ENCODE results near the gene AUNIP.

Gene AUNIP, protein sequence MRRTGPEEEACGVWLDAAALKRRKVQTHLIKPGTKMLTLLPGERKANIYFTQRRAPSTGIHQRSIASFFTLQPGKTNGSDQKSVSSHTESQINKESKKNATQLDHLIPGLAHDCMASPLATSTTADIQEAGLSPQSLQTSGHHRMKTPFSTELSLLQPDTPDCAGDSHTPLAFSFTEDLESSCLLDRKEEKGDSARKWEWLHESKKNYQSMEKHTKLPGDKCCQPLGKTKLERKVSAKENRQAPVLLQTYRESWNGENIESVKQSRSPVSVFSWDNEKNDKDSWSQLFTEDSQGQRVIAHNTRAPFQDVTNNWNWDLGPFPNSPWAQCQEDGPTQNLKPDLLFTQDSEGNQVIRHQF

GRCh38 chr1:25858906-25859789 is at the start of gene AUNIP:
TSS of gene AUNIP (minus strand) at chr1:25859457. CDS start at chr1:25859357, 100 bp downstream.
- no peak for TF ChIP-seq CREB1 (IDR thresholded peaks at IDR 0.05; ENCODE audit: low read depth)
- TF ChIP-seq RAD21 (IDR thresholded peaks at IDR 0.05; ENCODE audit: low read depth), result no peak
- no peak; the same call in 1 of the 2 replicates for TF ChIP-seq CEBPB (IDR thresholded peaks at IDR 0.05)
- no peak for TF ChIP-seq FOXM1 (IDR thresholded peaks at IDR 0.05; ENCODE audit: borderline replicate concordance, low read depth)
- TF ChIP-seq TEAD4 (IDR thresholded peaks at IDR 0.05), result no peak; the same call in 1 of the 2 replicates
- TF ChIP-seq, protein P1, sequence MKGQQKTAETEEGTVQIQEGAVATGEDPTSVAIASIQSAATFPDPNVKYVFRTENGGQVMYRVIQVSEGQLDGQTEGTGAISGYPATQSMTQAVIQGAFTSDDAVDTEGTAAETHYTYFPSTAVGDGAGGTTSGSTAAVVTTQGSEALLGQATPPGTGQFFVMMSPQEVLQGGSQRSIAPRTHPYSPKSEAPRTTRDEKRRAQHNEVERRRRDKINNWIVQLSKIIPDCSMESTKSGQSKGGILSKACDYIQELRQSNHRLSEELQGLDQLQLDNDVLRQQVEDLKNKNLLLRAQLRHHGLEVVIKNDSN (IDR thresholded peaks at IDR 0.05), result no peak
- TF ChIP-seq, protein P2, sequence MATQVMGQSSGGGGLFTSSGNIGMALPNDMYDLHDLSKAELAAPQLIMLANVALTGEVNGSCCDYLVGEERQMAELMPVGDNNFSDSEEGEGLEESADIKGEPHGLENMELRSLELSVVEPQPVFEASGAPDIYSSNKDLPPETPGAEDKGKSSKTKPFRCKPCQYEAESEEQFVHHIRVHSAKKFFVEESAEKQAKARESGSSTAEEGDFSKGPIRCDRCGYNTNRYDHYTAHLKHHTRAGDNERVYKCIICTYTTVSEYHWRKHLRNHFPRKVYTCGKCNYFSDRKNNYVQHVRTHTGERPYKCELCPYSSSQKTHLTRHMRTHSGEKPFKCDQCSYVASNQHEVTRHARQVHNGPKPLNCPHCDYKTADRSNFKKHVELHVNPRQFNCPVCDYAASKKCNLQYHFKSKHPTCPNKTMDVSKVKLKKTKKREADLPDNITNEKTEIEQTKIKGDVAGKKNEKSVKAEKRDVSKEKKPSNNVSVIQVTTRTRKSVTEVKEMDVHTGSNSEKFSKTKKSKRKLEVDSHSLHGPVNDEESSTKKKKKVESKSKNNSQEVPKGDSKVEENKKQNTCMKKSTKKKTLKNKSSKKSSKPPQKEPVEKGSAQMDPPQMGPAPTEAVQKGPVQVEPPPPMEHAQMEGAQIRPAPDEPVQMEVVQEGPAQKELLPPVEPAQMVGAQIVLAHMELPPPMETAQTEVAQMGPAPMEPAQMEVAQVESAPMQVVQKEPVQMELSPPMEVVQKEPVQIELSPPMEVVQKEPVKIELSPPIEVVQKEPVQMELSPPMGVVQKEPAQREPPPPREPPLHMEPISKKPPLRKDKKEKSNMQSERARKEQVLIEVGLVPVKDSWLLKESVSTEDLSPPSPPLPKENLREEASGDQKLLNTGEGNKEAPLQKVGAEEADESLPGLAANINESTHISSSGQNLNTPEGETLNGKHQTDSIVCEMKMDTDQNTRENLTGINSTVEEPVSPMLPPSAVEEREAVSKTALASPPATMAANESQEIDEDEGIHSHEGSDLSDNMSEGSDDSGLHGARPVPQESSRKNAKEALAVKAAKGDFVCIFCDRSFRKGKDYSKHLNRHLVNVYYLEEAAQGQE (IDR thresholded peaks at IDR 0.05; ENCODE audit: low read depth), result no peak
- peak; percentile 79 for TF ChIP-seq TAF1 (IDR thresholded peaks at IDR 0.05; ENCODE audit: low read depth)
- peak; percentile 95 for TF ChIP-seq MAX (IDR thresholded peaks at IDR 0.05)
- peak; percentile 93 for TF ChIP-seq EGR1 (IDR thresholded peaks at IDR 0.05)
- TF ChIP-seq YY1 (IDR thresholded peaks at IDR 0.05; ENCODE audit: low read depth), result peak; percentile 84
- no peak for TF ChIP-seq NFIC (IDR thresholded peaks at IDR 0.05)
- TF ChIP-seq TCF12 (IDR thresholded peaks at IDR 0.05; ENCODE audit: low read depth), result 0 out of 2 replicates have a peak, but pooled peaks have one; percentile 45
- TF ChIP-seq EP300 (IDR thresholded peaks at IDR 0.05; ENCODE audit: borderline replicate concordance), result no peak; the same call in 1 of the 2 replicates
- TF ChIP-seq ZBTB7A (IDR thresholded peaks at IDR 0.05; ENCODE audit: low read depth), result no peak; the same call in 1 of the 2 replicates

DNA sequence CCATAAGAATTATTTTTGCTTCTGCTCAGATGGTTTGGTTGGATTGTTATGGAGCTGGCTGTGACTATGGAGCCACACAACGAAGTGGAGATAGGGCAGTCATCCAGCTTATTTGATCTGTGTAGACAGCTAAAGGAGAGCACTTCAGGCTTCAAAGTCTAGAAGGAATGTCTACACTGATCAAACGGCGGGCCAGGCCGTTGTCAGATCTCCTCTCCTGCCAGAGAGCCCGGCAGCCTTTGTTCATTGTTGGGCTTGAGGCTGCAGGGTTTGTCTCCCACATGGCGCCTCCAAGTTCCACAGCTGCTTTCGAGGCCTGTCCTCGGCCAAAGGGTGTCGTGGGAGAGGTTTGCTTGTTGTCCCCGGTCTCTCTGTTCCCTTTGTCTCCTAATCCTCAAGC is 49.8 kb upstream of the AUNIP start:
- TF ChIP-seq MAX (IDR thresholded peaks at IDR 0.05) (no peak), TCF12 (IDR thresholded peaks at IDR 0.05; ENCODE audit: low read depth) (no peak), CEBPB (IDR thresholded peaks at IDR 0.05) (no peak), RAD21 (IDR thresholded peaks at IDR 0.05; ENCODE audit: low read depth) (no peak), YY1 (IDR thresholded peaks at IDR 0.05; ENCODE audit: low read depth) (no peak), NFIC (IDR thresholded peaks at IDR 0.05) (no peak), CREB1 (IDR thresholded peaks at IDR 0.05; ENCODE audit: low read depth) (no peak), FOXM1 (IDR thresholded peaks at IDR 0.05; ENCODE audit: borderline replicate concordance, low read depth) (no peak), TAF1 (IDR thresholded peaks at IDR 0.05; ENCODE audit: low read depth) (no peak), EGR1 (IDR thresholded peaks at IDR 0.05) (no peak), EP300 (IDR thresholded peaks at IDR 0.05; ENCODE audit: borderline replicate concordance) (no peak), ZBTB7A (IDR thresholded peaks at IDR 0.05; ENCODE audit: low read depth) (no peak), TEAD4 (IDR thresholded peaks at IDR 0.05) (no peak)
- TF ChIP-seq, protein P1 (IDR thresholded peaks at IDR 0.05), result no peak
- TF ChIP-seq, protein P2 (IDR thresholded peaks at IDR 0.05; ENCODE audit: low read depth), result no peak

- no peak for TF ChIP-seq NFIC (IDR thresholded peaks at IDR 0.05)
- no peak for TF ChIP-seq TEAD4 (IDR thresholded peaks at IDR 0.05)
- TF ChIP-seq, protein P1 (IDR thresholded peaks at IDR 0.05), result no peak
- TF ChIP-seq, protein P2 (IDR thresholded peaks at IDR 0.05; ENCODE audit: low read depth), result no peak
- TF ChIP-seq RAD21 (IDR thresholded peaks at IDR 0.05; ENCODE audit: low read depth), result no peak
- TF ChIP-seq MAX (IDR thresholded peaks at IDR 0.05), result no peak
- no peak for TF ChIP-seq FOXM1 (IDR thresholded peaks at IDR 0.05; ENCODE audit: borderline replicate concordance, low read depth)
- TF ChIP-seq ZBTB7A (IDR thresholded peaks at IDR 0.05; ENCODE audit: low read depth), result no peak
- TF ChIP-seq CEBPB (IDR thresholded peaks at IDR 0.05), result no peak
- no peak for TF ChIP-seq CREB1 (IDR thresholded peaks at IDR 0.05; ENCODE audit: low read depth)
- no peak for TF ChIP-seq EP300 (IDR thresholded peaks at IDR 0.05; ENCODE audit: borderline replicate concordance)
- no peak for TF ChIP-seq EGR1 (IDR thresholded peaks at IDR 0.05)
- no peak for TF ChIP-seq YY1 (IDR thresholded peaks at IDR 0.05; ENCODE audit: low read depth)
- no peak for TF ChIP-seq TCF12 (IDR thresholded peaks at IDR 0.05; ENCODE audit: low read depth)
- no peak for TF ChIP-seq TAF1 (IDR thresholded peaks at IDR 0.05; ENCODE audit: low read depth)
These were observed 48.9 kb upstream of the AUNIP start for GRCh38 chr1:25908161-25908560.
